WERI-Rb-1 (cell line): ENCODE results near the gene GUK1.

Experiments
- DNase-seq: peaks from one replicate; pipeline ENCODE4 v3.0.0-alpha.2; 2020
- H3K27ac ChIP-seq: fragments of 250-450 bp; sonication (Bioruptor Pico); 2 replicates; pipeline ENCODE4 v1.5.1; 2020; ENCODE audit warnings: mild to moderate bottlenecking, moderate library complexity
- H3K27me3 ChIP-seq: fragments of 250-450 bp; sonication (Bioruptor Pico); 2 replicates; pipeline ENCODE4 v1.5.1; 2021; ENCODE audit warnings: mild to moderate bottlenecking, low read depth, moderate library complexity; ENCODE audit not compliant: insufficient read depth, severe bottlenecking
- H3K36me3 ChIP-seq: fragments of 250-450 bp; sonication (Bioruptor Pico); 2 replicates; pipeline ENCODE4 v1.5.1; 2020; ENCODE audit warnings: mild to moderate bottlenecking, moderate library complexity
- H3K4me3 ChIP-seq: 2 replicates; pipeline ENCODE4 v1.5.1; 2011; ENCODE audit warnings: low read depth, mild to moderate bottlenecking, control low read depth, low read length
- H3K9me3 ChIP-seq: fragments of 250-450 bp; sonication (Bioruptor Pico); 2 replicates; pipeline ENCODE4 v1.5.1; 2021; ENCODE audit warnings: mild to moderate bottlenecking, moderate library complexity; ENCODE audit not compliant: severe bottlenecking
- CTCF ChIP-seq: IDR thresholded peaks from 2 replicates; pipeline ENCODE4 v1.5.1; 2011; ENCODE audit warnings: low read depth, mild to moderate bottlenecking, control low read depth, inconsistent platforms, low read length

The GUK1 gene

GRCh38 chr1:228098323-228098931 lies 41.7 kb upstream of the GUK1 start:
- H3K9me3 ChIP-seq: no peaks in the 10 kb centered on the region
- peaks cover 11% of the 10 kb centered on the region for H3K36me3 ChIP-seq
- TF ChIP-seq CTCF: no peak
- no peak for DNase-seq
- H3K27me3 ChIP-seq: no peaks in the 10 kb centered on the region
- H3K4me3 ChIP-seq: no peak overlapping the region
- no peak overlapping the region for H3K27ac ChIP-seq

GRCh38 chr1:228099331-228099732 lies 40.7 kb upstream of the GUK1 start:
- H3K27me3 ChIP-seq: no peaks in the 10 kb centered on the region
- H3K27ac ChIP-seq: no peak overlapping the region
- TF ChIP-seq CTCF: no peak
- no peak overlapping the region for H3K4me3 ChIP-seq
- no peak for DNase-seq
- no peaks in the 10 kb centered on the region for H3K9me3 ChIP-seq
- peaks cover 11% of the 10 kb centered on the region for H3K36me3 ChIP-seq

- H3K27ac ChIP-seq: no peak overlapping the region
- H3K9me3 ChIP-seq: no peaks in the 10 kb centered on the region
- no peak overlapping the region for H3K4me3 ChIP-seq
- DNase-seq: no peak
- TF ChIP-seq CTCF: no peak
- no peaks in the 10 kb centered on the region for H3K27me3 ChIP-seq
- H3K36me3 ChIP-seq: peaks cover 11% of the 10 kb centered on the region
These were observed 39.1 kb upstream of the GUK1 start for GRCh38 chr1:228100822-228101613.

DNA sequence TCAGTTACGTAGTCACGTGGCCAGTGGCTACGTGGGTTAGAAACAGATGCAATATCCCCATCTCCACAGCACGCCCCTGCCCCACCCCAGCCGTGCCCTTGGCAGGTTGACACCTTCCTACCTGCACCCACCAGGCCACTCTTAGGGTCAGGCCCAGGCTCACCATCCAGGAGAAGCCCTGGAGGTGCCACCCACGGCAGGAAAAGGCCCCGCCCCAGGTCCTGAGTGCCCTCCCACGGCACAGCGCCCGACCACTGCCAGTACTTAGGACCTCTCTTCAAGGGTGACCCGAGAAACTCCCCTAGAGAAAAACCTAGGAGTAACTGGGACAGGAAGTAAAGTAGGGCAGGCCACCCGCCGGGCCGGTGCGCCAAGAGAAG lies 38.5 kb upstream of the GUK1 start:
- H3K27ac ChIP-seq: no peak overlapping the region
- H3K9me3 ChIP-seq: no peaks in the 10 kb centered on the region
- TF ChIP-seq CTCF: no peak
- H3K4me3 ChIP-seq: peak overlapping the region; percentile 65
- peaks cover 11% of the 10 kb centered on the region for H3K36me3 ChIP-seq
- no peaks in the 10 kb centered on the region for H3K27me3 ChIP-seq
- no peak for DNase-seq

DNA sequence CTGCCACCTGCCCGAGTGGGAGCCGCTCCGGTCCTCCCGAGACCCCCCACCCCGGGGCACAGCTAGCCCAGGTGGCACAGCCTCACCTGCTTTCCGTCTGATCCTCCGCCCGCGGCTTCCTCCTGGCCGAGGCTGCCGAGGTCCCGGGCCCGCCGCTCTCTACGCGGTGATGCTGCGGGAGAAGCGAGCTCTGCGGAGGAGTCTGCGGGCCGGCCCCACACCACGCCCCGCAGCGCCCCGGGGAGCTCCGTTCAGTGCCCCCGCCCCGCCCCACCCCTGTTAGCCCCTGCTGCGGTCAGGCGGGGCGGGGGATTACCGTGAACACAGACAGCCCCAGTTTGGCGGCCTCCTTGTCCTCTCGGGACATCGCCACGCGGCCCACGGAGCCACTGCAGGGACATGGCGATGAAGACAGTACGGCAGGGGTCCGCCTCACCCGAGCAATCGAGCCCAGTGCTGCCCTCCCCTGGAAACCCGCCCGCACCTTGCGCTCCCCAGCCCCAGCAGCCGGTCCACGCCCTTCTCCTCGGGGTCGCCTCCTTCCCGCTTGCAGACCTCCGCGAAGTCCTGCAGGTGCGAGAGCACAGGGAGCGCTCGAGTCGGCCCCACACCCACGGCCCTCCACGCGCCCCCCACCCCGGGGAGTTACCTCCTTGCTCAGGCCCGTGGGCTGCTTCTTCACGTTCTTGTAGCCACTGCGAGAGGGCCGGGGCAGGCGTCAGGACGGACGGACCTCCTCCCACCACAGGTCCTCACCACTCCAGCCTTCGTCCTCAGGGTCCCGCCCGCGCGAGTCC lies 37.9 kb upstream of the GUK1 start:
- no peaks in the 10 kb centered on the region for H3K9me3 ChIP-seq
- peak; percentile 44 for TF ChIP-seq CTCF
- H3K27me3 ChIP-seq: no peaks in the 10 kb centered on the region
- peak; percentile 56 for DNase-seq
- peak overlapping the region; percentile 53 for H3K27ac ChIP-seq
- peak overlapping the region; percentile 65 for H3K4me3 ChIP-seq
- H3K36me3 ChIP-seq: peaks cover 11% of the 10 kb centered on the region
